ENCODE results near the gene SRRM4.

SRRM4 gene

GRCh38 chr12:119168721-119169120 is 187.4 kb downstream of the SRRM4 start:
- H3K36me3 ChIP-seq (ENCODE audit: insufficient read depth) = no peaks in the 10 kb centered on the region
- H3K4me3 ChIP-seq (IDR thresholded peaks at IDR 0.05; ENCODE audit: insufficient read depth, low read depth, low read length) = no peak overlapping the region
- no peak for TF ChIP-seq CTCF (conservative IDR thresholded peaks at IDR 0.05; ENCODE audit: low read depth, low read length)
- H3K9ac ChIP-seq = no peak overlapping the region
- no peak overlapping the region for H3K4me2 ChIP-seq
- H3K27me3 ChIP-seq (ENCODE audit: insufficient read depth, low read depth) = no peaks in the 10 kb centered on the region
- H3K27ac ChIP-seq = no peak overlapping the region
- no peak overlapping the region for H2AFZ ChIP-seq (ENCODE audit: low read depth)
- no peaks in the 10 kb centered on the region for H3K79me2 ChIP-seq (ENCODE audit: insufficient read depth, low read depth)
- no peaks in the 10 kb centered on the region for H3K4me1 ChIP-seq (ENCODE audit: low read depth, poor library complexity, severe bottlenecking)
- no peaks in the 10 kb centered on the region for H4K20me1 ChIP-seq (ENCODE audit: insufficient read depth)

- H3K4me2 ChIP-seq = no peak overlapping the region
- H2AFZ ChIP-seq (ENCODE audit: low read depth) = no peak overlapping the region
- no peaks in the 10 kb centered on the region for H3K4me1 ChIP-seq (ENCODE audit: low read depth, poor library complexity, severe bottlenecking)
- no peak for TF ChIP-seq CTCF (conservative IDR thresholded peaks at IDR 0.05; ENCODE audit: low read depth, low read length)
- no peak overlapping the region for H3K9ac ChIP-seq
- no peaks in the 10 kb centered on the region for H3K36me3 ChIP-seq (ENCODE audit: insufficient read depth)
- H3K79me2 ChIP-seq (ENCODE audit: insufficient read depth, low read depth) = no peaks in the 10 kb centered on the region
- no peak overlapping the region for H3K4me3 ChIP-seq (IDR thresholded peaks at IDR 0.05; ENCODE audit: insufficient read depth, low read depth, low read length)
- H3K27me3 ChIP-seq (ENCODE audit: insufficient read depth, low read depth) = no peaks in the 10 kb centered on the region
- no peak overlapping the region for H3K27ac ChIP-seq
- H4K20me1 ChIP-seq (ENCODE audit: insufficient read depth) = no peaks in the 10 kb centered on the region
Observed at GRCh38 chr12:119169150-119169549, 187.8 kb downstream of the SRRM4 start.

GRCh38 chr12:119171291-119171690 is 189.9 kb downstream of the SRRM4 start:
- Histone ChIP-seq H3K9ac (no peak overlapping the region), H3K27me3 (ENCODE audit: insufficient read depth, low read depth) (no peaks in the 10 kb centered on the region), H3K4me3 (IDR thresholded peaks at IDR 0.05; ENCODE audit: insufficient read depth, low read depth, low read length) (no peak overlapping the region), H2AFZ (ENCODE audit: low read depth) (no peak overlapping the region), H3K4me2 (no peak overlapping the region), H3K79me2 (ENCODE audit: insufficient read depth, low read depth) (no peaks in the 10 kb centered on the region), H3K27ac (no peak overlapping the region), H3K36me3 (ENCODE audit: insufficient read depth) (no peaks in the 10 kb centered on the region), H4K20me1 (ENCODE audit: insufficient read depth) (no peaks in the 10 kb centered on the region), H3K4me1 (ENCODE audit: low read depth, poor library complexity, severe bottlenecking) (no peaks in the 10 kb centered on the region)
- TF ChIP-seq CTCF (conservative IDR thresholded peaks at IDR 0.05; ENCODE audit: low read depth, low read length) = no peak

- TF ChIP-seq CTCF (conservative IDR thresholded peaks at IDR 0.05; ENCODE audit: low read depth, low read length) = no peak
- H2AFZ ChIP-seq (ENCODE audit: low read depth) = no peak overlapping the region
Observed at GRCh38 chr12:119171691-119172425, 190.5 kb downstream of the SRRM4 start.

More at GRCh38 chr12:119171691-119172425, 190.5 kb downstream of the SRRM4 start:
- Histone ChIP-seq H3K79me2 (ENCODE audit: insufficient read depth, low read depth) (no peaks in the 10 kb centered on the region), H3K4me2 (no peak overlapping the region), H3K27me3 (ENCODE audit: insufficient read depth, low read depth) (no peaks in the 10 kb centered on the region), H3K4me1 (ENCODE audit: low read depth, poor library complexity, severe bottlenecking) (no peaks in the 10 kb centered on the region), H3K36me3 (ENCODE audit: insufficient read depth) (no peaks in the 10 kb centered on the region), H3K9ac (no peak overlapping the region), H4K20me1 (ENCODE audit: insufficient read depth) (no peaks in the 10 kb centered on the region), H3K4me3 (IDR thresholded peaks at IDR 0.05; ENCODE audit: insufficient read depth, low read depth, low read length) (no peak overlapping the region), H3K27ac (no peak overlapping the region)

Measured in KMS-11 (cell line).